ENCODE data around the gene LRMDA. TPM values are rescaled to one million over a fixed set of nuclear protein-coding genes. Genes with fewer than 3 reads are reported as not detected.

The LRMDA gene
- polyA plus RNA-seq, 1 donor (not counting 4 experiments of a cell fraction or from before 2014, with no cell fraction given): not detected

- H4K20me1 ChIP-seq (ENCODE audit: control insufficient read depth, extremely low read depth, insufficient read depth, low read length): no peaks in the 10 kb centered on the region
- peaks cover 20% of the 10 kb centered on the region for H3K4me1 ChIP-seq (ENCODE audit: control insufficient read depth, extremely low read depth, insufficient read depth, low read length)
- H3K4me2 ChIP-seq (ENCODE audit: control insufficient read depth, extremely low read depth, insufficient read depth, low read depth, low read length): peak overlapping the region; percentile 69
- peaks cover 0 to 4% of the 10 kb centered on the region in 2 experiments for H3K36me3 ChIP-seq (ENCODE audit: control insufficient read depth in 2 of 2, extremely low read depth in 1 of 2, insufficient read depth in 2 of 2, low read length in 2 of 2)
- peak overlapping the region; percentile 59 to 93 (median 59) for H3K4me3 ChIP-seq (ENCODE audit: control insufficient read depth in 2 of 3, extremely low read depth in 1 of 3, insufficient read depth in 2 of 3, low read depth in 1 of 3, low read length in 3 of 3)
- DNase-seq (ENCODE audit: low read depth, low spot score) (no peak), FAIRE-seq (no peak)
- no peaks in the 10 kb centered on the region for H3K9me1 ChIP-seq (ENCODE audit: control insufficient read depth, extremely low read depth, insufficient read depth, low read length)
- H2AFZ ChIP-seq (ENCODE audit: control insufficient read depth, low read length): no peak overlapping the region
- H3K79me2 ChIP-seq (ENCODE audit: control insufficient read depth, insufficient read depth, low read length): peaks cover 30% of the 10 kb centered on the region
- peak overlapping the region; percentile 8 for H3K27ac ChIP-seq (ENCODE audit: control insufficient read depth, insufficient read depth, low read length)
- H3K27me3 ChIP-seq (ENCODE audit: control insufficient read depth, extremely low read depth, insufficient read depth, low read length): no peaks in the 10 kb centered on the region
- H3K9me3 ChIP-seq (ENCODE audit: control insufficient read depth, low read depth, low read length): no peaks in the 10 kb centered on the region
- peak overlapping the region; percentile 60 for H3K9ac ChIP-seq (ENCODE audit: control insufficient read depth, extremely low read depth, insufficient read depth, low read length)
- TF ChIP-seq CTCF (optimal IDR thresholded peaks at IDR 0.05 in 1 of 3, IDR thresholded peaks at IDR 0.05 in 1 of 3, conservative IDR thresholded peaks at IDR 0.05 in 1 of 3; ENCODE audit: extremely low read depth in 1 of 3, insufficient read depth in 2 of 3, low read length in 3 of 3) (no peak), EZH2 (IDR thresholded peaks at IDR 0.05; ENCODE audit: low read length) (no peak)
- dilution Hi-C loops (cut with MboI; ENCODE audit: extremely low pct_ligation_motif_present, low sequenced_read_pairs): no loop called here
These were observed 32.5 kb upstream of the LRMDA start for GRCh38 chr10:75398692-75399460.

- Histone ChIP-seq H4K20me1 (ENCODE audit: control insufficient read depth, extremely low read depth, insufficient read depth, low read length) (no peaks in the 10 kb centered on the region), H3K9me3 (ENCODE audit: control insufficient read depth, low read depth, low read length) (no peaks in the 10 kb centered on the region), H3K9me1 (ENCODE audit: control insufficient read depth, extremely low read depth, insufficient read depth, low read length) (no peaks in the 10 kb centered on the region), H3K4me2 (ENCODE audit: control insufficient read depth, extremely low read depth, insufficient read depth, low read depth, low read length) (peak overlapping the region; percentile 78), H3K4me1 (ENCODE audit: control insufficient read depth, extremely low read depth, insufficient read depth, low read length) (peaks cover 26% of the 10 kb centered on the region), H3K79me2 (ENCODE audit: control insufficient read depth, insufficient read depth, low read length) (peaks cover 30% of the 10 kb centered on the region), H3K4me3 (ENCODE audit: control insufficient read depth in 2 of 3, extremely low read depth in 1 of 3, insufficient read depth in 2 of 3, low read depth in 1 of 3, low read length in 3 of 3) (peak overlapping the region; percentile 93 to 97 (median 94)), H3K27me3 (ENCODE audit: control insufficient read depth, extremely low read depth, insufficient read depth, low read length) (no peaks in the 10 kb centered on the region), H3K27ac (ENCODE audit: control insufficient read depth, insufficient read depth, low read length) (peak overlapping the region; percentile 82), H2AFZ (ENCODE audit: control insufficient read depth, low read length) (peak overlapping the region; percentile 26), H3K36me3 (ENCODE audit: control insufficient read depth in 2 of 2, extremely low read depth in 1 of 2, insufficient read depth in 2 of 2, low read length in 2 of 2) (peaks cover 0 to under 1% of the 10 kb centered on the region in 2 experiments), H3K9ac (ENCODE audit: control insufficient read depth, extremely low read depth, insufficient read depth, low read length) (peak overlapping the region; percentile 85)
- DNase-seq (ENCODE audit: low read depth, low spot score) (no peak), FAIRE-seq (no peak)
- dilution Hi-C loops (cut with MboI; ENCODE audit: extremely low pct_ligation_motif_present, low sequenced_read_pairs): no loop called here
- peak; percentile 26 to 79 (median 70) for TF ChIP-seq CTCF (optimal IDR thresholded peaks at IDR 0.05 in 1 of 3, IDR thresholded peaks at IDR 0.05 in 1 of 3, conservative IDR thresholded peaks at IDR 0.05 in 1 of 3; ENCODE audit: extremely low read depth in 1 of 3, insufficient read depth in 2 of 3, low read length in 3 of 3)
- no peak for TF ChIP-seq EZH2 (IDR thresholded peaks at IDR 0.05; ENCODE audit: low read length)
These were observed 31.8 kb upstream of the LRMDA start for GRCh38 chr10:75399461-75400162.

Measured in keratinocyte (primary cell).